Endothelial cell of umbilical vein (primary cell): ENCODE measurements around the gene NAXE. TPM values are rescaled to one million over a fixed set of nuclear protein-coding genes. Genes with fewer than 3 reads are reported as not detected.
A peak's percentile ranks its signal among the peaks of the same experiment; 100 is the strongest.

ENCODE experiments used
- BruUV-seq: library from RNA; stranded (reverse); fragments of 400-500 nt; replicated peaks from 2 replicates; lab custom pipeline; 2021; lab: Mats Ljungman, UMichigan
- CTCF ChIA-PET: fragments of 300-600, 350-600 bp; sonication (Branson Sonifier 250); formaldehyde crosslinking; loops from one replicate; lab custom pipeline; 2021; ENCODE audit warnings: antibody characterized with exemption, inconsistent platforms; lab: Charles Lee
- POLR2A ChIA-PET: fragments of 300-600, 350-600 bp; sonication (Branson Sonifier 250); formaldehyde crosslinking; loops from one replicate; lab custom pipeline; 2021; ENCODE audit warnings: antibody characterized with exemption, inconsistent platforms; lab: Charles Lee
- DNase-seq: peaks from one replicate; pipeline ENCODE4 v3.0.0-alpha.2; 2011; ENCODE audit warnings: low read depth, low spot score
- FAIRE-seq: peaks from 2 replicates; lab custom pipeline; 2011; peaks lifted over from hg19 to GRCh38; lab: Jason Lieb, UNC
- H2AFZ ChIP-seq: 2 replicates; pipeline ENCODE4 v1.6.0; 2012; ENCODE audit warnings: low read depth, low read length, control low read depth, inconsistent platforms
- H3K27ac ChIP-seq: 2 replicates; pipeline ENCODE4 v1.5.1; 2011; ENCODE audit warnings: low read depth, mild to moderate bottlenecking, control low read depth, low read length, moderate library complexity; ENCODE audit not compliant: insufficient read depth
- H3K27me3 ChIP-seq, 2 experiments: 2 replicates each; pipeline versions ENCODE4 v1.6.0 to v1.6.1; 2011; ENCODE audit warnings: low read length in 2 of 2, mixed read lengths in 1 of 2; ENCODE audit not compliant: control insufficient read depth in 2 of 2, insufficient read depth in 2 of 2
- H3K36me3 ChIP-seq, 2 experiments: 2 replicates in 1 of 2; 3 replicates in 1 of 2; pipeline ENCODE4 v1.5.1; 2011; ENCODE audit warnings: low read length in 2 of 2, mild to moderate bottlenecking in 1 of 2, moderate library complexity in 1 of 2; ENCODE audit not compliant: control insufficient read depth in 2 of 2, insufficient read depth in 2 of 2; ENCODE audit errors: extremely low read depth in 1 of 2
- H3K4me1 ChIP-seq: 3 replicates; pipeline ENCODE4 v1.5.1; 2011; ENCODE audit warnings: mild to moderate bottlenecking, low read length; ENCODE audit not compliant: control insufficient read depth, insufficient read depth; ENCODE audit errors: extremely low read depth
- H3K4me2 ChIP-seq: 2 replicates; pipeline ENCODE4 v1.6.1; 2011; ENCODE audit warnings: low read length, control low read depth, mixed read lengths; ENCODE audit not compliant: insufficient read depth
- H3K4me3 ChIP-seq, 3 experiments: fragments of 200-600 bp in 1 of 3; sonication (generic), shearing (Covaris generic) in 1 of 3; replicated peaks in 1 of 3; 2 replicates each; pipeline ENCODE4 v1.5.1; 2011 to 2016; ENCODE audit warnings: control low read depth in 3 of 3, low read length in 3 of 3, mild to moderate bottlenecking in 2 of 3, inconsistent platforms in 1 of 3, low read depth in 1 of 3, moderate library complexity in 1 of 3; ENCODE audit not compliant: insufficient read depth in 1 of 3
- H3K79me2 ChIP-seq: 2 replicates; pipeline ENCODE4 v1.6.0; 2012; ENCODE audit warnings: low read length, inconsistent platforms; ENCODE audit not compliant: control insufficient read depth, insufficient read depth
- H3K9ac ChIP-seq: replicated peaks from 2 replicates; pipeline ENCODE3; 2011; ENCODE audit warnings: low read length, control low read depth; ENCODE audit not compliant: insufficient read depth; ENCODE audit errors: extremely low read depth
- H3K9me1 ChIP-seq: replicated peaks from 3 replicates; pipeline ENCODE4 v1.6.0; 2011; ENCODE audit warnings: mild to moderate bottlenecking, low read length; ENCODE audit not compliant: control insufficient read depth, insufficient read depth; ENCODE audit errors: extremely low read depth
- H3K9me3 ChIP-seq: replicated peaks from 2 replicates; pipeline ENCODE4 v1.5.1; 2012; ENCODE audit warnings: low read length, inconsistent platforms; ENCODE audit not compliant: control insufficient read depth, insufficient read depth
- H4K20me1 ChIP-seq: replicated peaks from 2 replicates; pipeline ENCODE3; 2011; ENCODE audit warnings: mild to moderate bottlenecking, low read length; ENCODE audit not compliant: control insufficient read depth, insufficient read depth; ENCODE audit errors: extremely low read depth
- EZH2 ChIP-seq: IDR thresholded peaks from 2 replicates; pipeline ENCODE4 v1.6.1; 2012; ENCODE audit warnings: borderline replicate concordance, low read depth, mild to moderate bottlenecking, moderate library complexity, low read length, inconsistent platforms; ENCODE audit not compliant: severe bottlenecking
- FOS ChIP-seq: IDR thresholded peaks from 2 replicates; pipeline ENCODE4 v1.6.1; 2011; ENCODE audit warnings: mild to moderate bottlenecking, low read length, moderate library complexity, borderline replicate concordance; ENCODE audit not compliant: insufficient read depth
- GATA2 ChIP-seq: IDR thresholded peaks from 2 replicates; pipeline ENCODE4 v1.7.0; 2011; ENCODE audit warnings: low read depth, mild to moderate bottlenecking, moderate library complexity, mixed read lengths, low read length; ENCODE audit not compliant: insufficient read length, insufficient read depth
- JUN ChIP-seq: IDR thresholded peaks from 2 replicates; pipeline ENCODE4 v1.6.1; 2011; ENCODE audit warnings: borderline replicate concordance, low read depth; ENCODE audit not compliant: insufficient read length, insufficient read depth
- MAX ChIP-seq: IDR thresholded peaks from 2 replicates; pipeline ENCODE4 v1.6.1; 2011; ENCODE audit not compliant: insufficient read depth, insufficient read length
- MYC ChIP-seq: IDR thresholded peaks from one replicate; pipeline ENCODE4 v1.6.1; 2011; ENCODE audit warnings: mild to moderate bottlenecking, low read depth, low read length
- POLR2A ChIP-seq: IDR thresholded peaks from 2 replicates; pipeline ENCODE4 v1.6.1; 2012; ENCODE audit warnings: low read depth, mild to moderate bottlenecking, control low read depth, low read length
- POLR2AphosphoS5 ChIP-seq: IDR thresholded peaks from 2 replicates; pipeline ENCODE4 v1.6.1; 2012; ENCODE audit warnings: low read depth, mild to moderate bottlenecking, control low read depth, low read length, moderate library complexity; ENCODE audit not compliant: insufficient read depth
- dilution Hi-C: fragments of 300-500 bp; cut with MboI; formaldehyde crosslinking; loops from one replicate; pipeline ENCODE4 v1.15.0; 2019; ENCODE audit warnings: low sequenced_read_pairs; ENCODE audit not compliant: extremely low pct_ligation_motif_present
- intact Hi-C: fragments of 100-400 bp; cut with micrococcal nuclease; formaldehyde crosslinking; loops from one replicate; pipeline ENCODE4 v1.10.0; 2022
- polyA plus RNA-seq, 4 experiments: library from polyadenylated mRNA; depleted of rRNA in 3 of 4; stranded (reverse) in 3 of 4; unstranded in 1 of 4; fragments of >200 nt; gene quantifications; 2 replicates each; pipeline versions ENCODE4 v1.2.1 to v1.2.3, GENCODE V29; 2011 to 2012; ENCODE audit warnings: missing spikeins in 1 of 4
- total RNA-seq: library from RNA; stranded (reverse); gene quantifications from 2 replicates; pipeline ENCODE4 v1.2.3, GENCODE V29; 2021
- TF ChIP-seq, protein P1 (sequence below), 2 donors: IDR thresholded peaks; 1 replicate in 1 of 2; 2 replicates in 1 of 2; pipeline ENCODE4 v1.5.1; 2011; ENCODE audit warnings: low read length in 2 of 2, mild to moderate bottlenecking in 2 of 2, moderate library complexity in 2 of 2, control low read depth in 1 of 2, inconsistent platforms in 1 of 2, low read depth in 1 of 2; ENCODE audit not compliant: insufficient read depth in 1 of 2; ENCODE audit errors: extremely low read depth in 1 of 2

NAXE gene
- total and polyA plus RNA-seq, 2 donors (not counting 3 experiments of a cell fraction or from before 2014, with no cell fraction given) = 76.2 to 187 TPM

- no peaks in the 10 kb centered on the region for H3K36me3 ChIP-seq
- no peak for DNase-seq
- no peak overlapping the region for H3K9ac ChIP-seq
- no peaks in the 10 kb centered on the region for H3K9me1 ChIP-seq
- H2AFZ ChIP-seq = no peak overlapping the region
- H3K79me2 ChIP-seq = no peaks in the 10 kb centered on the region
- H3K4me3 ChIP-seq = no peak overlapping the region
- no peaks in the 10 kb centered on the region for H3K4me1 ChIP-seq
- H3K4me2 ChIP-seq = no peak overlapping the region
- CTCF ChIA-PET = interaction anchor here (0.6 to 3.2 kb wide), 9 partner anchors 13 to 277 kb away, joined by 3 to 20 read pairs (median 5); partner anchors contain the start of gene NES
- H3K9me3 ChIP-seq = no peaks in the 10 kb centered on the region
- no TSS peak for BruUV-seq
- no peak overlapping the region for H3K27ac ChIP-seq
- intact Hi-C loops = no loop called here
- POLR2A ChIA-PET = no interaction called here
- TF ChIP-seq MYC (no peak), EZH2 (peak; percentile 100), JUN (no peak)
- H3K27me3 ChIP-seq = peaks cover 84 to 93% of the 10 kb centered on the region in 2 experiments
- dilution Hi-C loops = no loop called here
- H4K20me1 ChIP-seq = no peaks in the 10 kb centered on the region
- no peak for FAIRE-seq
Measured at GRCh38 chr1:156642265-156643048, 50.9 kb downstream of the NAXE start.

DNA sequence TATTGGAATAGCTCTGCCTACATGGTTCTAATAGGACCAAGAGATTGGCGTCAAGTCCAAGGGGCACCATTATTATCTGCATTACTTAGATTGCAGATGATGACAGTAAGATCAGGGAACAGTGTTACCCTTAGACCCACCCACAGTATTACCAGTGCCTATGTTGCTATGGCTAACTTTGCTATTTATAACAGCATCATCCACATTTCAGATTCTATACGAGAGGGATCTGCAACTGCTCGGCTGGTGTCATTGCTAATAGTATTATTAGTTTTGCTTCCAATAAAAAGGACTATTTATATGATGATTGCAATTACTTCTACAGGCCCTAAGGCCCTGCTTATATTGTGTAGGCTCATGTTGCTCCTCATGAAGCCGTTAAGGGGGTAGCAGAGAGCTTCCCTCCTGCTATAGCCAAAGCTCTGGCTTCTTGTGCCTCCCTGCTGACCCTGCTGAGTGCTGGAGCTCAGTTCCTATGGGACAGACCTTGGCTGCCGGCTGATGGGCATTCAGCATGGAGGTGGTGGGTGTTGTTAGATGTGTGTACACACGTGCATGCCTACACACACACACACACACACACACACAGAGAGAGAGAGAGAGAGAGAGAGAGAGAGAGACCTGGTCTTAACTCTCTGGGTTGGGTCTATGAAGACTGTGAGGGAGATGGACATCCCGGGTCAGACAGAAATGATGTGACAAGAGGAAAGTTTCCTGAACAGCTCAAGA lies 51.6 kb downstream of the NAXE start:
- Histone ChIP-seq H3K4me2 (no peak overlapping the region), H3K9me1 (no peaks in the 10 kb centered on the region), H3K27me3 (peaks cover 82 to 92% of the 10 kb centered on the region in 2 experiments), H3K4me1 (no peaks in the 10 kb centered on the region), H3K36me3 (no peaks in the 10 kb centered on the region), H3K4me3 (no peak overlapping the region), H3K9me3 (no peaks in the 10 kb centered on the region), H3K79me2 (no peaks in the 10 kb centered on the region), H2AFZ (no peak overlapping the region), H3K27ac (no peak overlapping the region), H3K9ac (no peak overlapping the region), H4K20me1 (no peaks in the 10 kb centered on the region)
- ChIA-PET CTCF (interaction anchor here (0.6 to 3.2 kb wide), 8 partner anchors 14 to 276 kb away, joined by 3 to 20 read pairs (median 6); partner anchors contain the start of gene NES), POLR2A (no interaction called here)
- FAIRE-seq = no peak
- dilution Hi-C loops = no loop called here
- BruUV-seq = no TSS peak
- DNase-seq = no peak
- TF ChIP-seq, protein P1, sequence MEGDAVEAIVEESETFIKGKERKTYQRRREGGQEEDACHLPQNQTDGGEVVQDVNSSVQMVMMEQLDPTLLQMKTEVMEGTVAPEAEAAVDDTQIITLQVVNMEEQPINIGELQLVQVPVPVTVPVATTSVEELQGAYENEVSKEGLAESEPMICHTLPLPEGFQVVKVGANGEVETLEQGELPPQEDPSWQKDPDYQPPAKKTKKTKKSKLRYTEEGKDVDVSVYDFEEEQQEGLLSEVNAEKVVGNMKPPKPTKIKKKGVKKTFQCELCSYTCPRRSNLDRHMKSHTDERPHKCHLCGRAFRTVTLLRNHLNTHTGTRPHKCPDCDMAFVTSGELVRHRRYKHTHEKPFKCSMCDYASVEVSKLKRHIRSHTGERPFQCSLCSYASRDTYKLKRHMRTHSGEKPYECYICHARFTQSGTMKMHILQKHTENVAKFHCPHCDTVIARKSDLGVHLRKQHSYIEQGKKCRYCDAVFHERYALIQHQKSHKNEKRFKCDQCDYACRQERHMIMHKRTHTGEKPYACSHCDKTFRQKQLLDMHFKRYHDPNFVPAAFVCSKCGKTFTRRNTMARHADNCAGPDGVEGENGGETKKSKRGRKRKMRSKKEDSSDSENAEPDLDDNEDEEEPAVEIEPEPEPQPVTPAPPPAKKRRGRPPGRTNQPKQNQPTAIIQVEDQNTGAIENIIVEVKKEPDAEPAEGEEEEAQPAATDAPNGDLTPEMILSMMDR (IDR thresholded peaks at IDR 0.05; ENCODE audit: extremely low read depth in 1 of 2, insufficient read depth in 1 of 2, low read depth in 1 of 2, low read length in 2 of 2) = no peak
- TF ChIP-seq POLR2A (no peak), JUN (no peak), EZH2 (no peak), FOS (no peak), POLR2AphosphoS5 (no peak), MAX (no peak), MYC (no peak), GATA2 (no peak)
- intact Hi-C loops = no loop called here
